Loucy (cell line): Measurements from ENCODE around the gene SLC25A4.
"Not testable (repeated sequence)": the region's sequence is repeated elsewhere in the genome, so short reads cannot be mapped to it uniquely, and the experiment has no call there.

Experiments used
- H2AFZ ChIP-seq: fragments of 200-600 bp; sonication (generic); 2 replicates; pipeline ENCODE4 v1.6.0; 2016; ENCODE audit warnings: antibody characterized with exemption, mild to moderate bottlenecking, low read length, moderate library complexity
- H3F3A ChIP-seq: fragments of 200-600 bp; 2 replicates; pipeline ENCODE4 v1.6.0; 2016; ENCODE audit warnings: antibody characterized with exemption, low read depth, mild to moderate bottlenecking
- H3K27me3 ChIP-seq: fragments of 200-600 bp; sonication (generic); 2 replicates; pipeline ENCODE4 v1.6.1; 2014; ENCODE audit warnings: low read length, mild to moderate bottlenecking; ENCODE audit not compliant: insufficient read depth, poor library complexity, severe bottlenecking
- H3K36me3 ChIP-seq: fragments of 200-600 bp; sonication (generic); 2 replicates; pipeline ENCODE4 v1.6.1; 2016; ENCODE audit warnings: low read length; ENCODE audit not compliant: insufficient read depth
- H3K4me1 ChIP-seq: fragments of 200-600 bp; sonication (generic); 2 replicates; pipeline ENCODE4 v1.5.1; 2014; ENCODE audit warnings: low read length, mild to moderate bottlenecking; ENCODE audit not compliant: insufficient read depth, poor library complexity, severe bottlenecking
- H3K4me2 ChIP-seq: fragments of 200-600 bp; sonication (generic); 2 replicates; pipeline ENCODE4 v1.6.0; 2014; ENCODE audit warnings: antibody characterized with exemption, low read length, low read depth, mild to moderate bottlenecking; ENCODE audit not compliant: poor library complexity, severe bottlenecking
- H3K4me3 ChIP-seq: fragments of 200-600 bp; sonication (generic); 2 replicates; pipeline ENCODE4 v1.5.1; 2014; ENCODE audit warnings: low read length, mild to moderate bottlenecking, mixed read lengths; ENCODE audit not compliant: poor library complexity, severe bottlenecking
- H3K79me2 ChIP-seq: fragments of 200-600 bp; sonication (generic); 2 replicates; pipeline ENCODE4 v1.6.1; 2014; ENCODE audit warnings: low read length; ENCODE audit not compliant: insufficient read depth
- H3K9ac ChIP-seq: fragments of 200-600 bp; sonication (generic); 2 replicates; pipeline ENCODE4 v1.6.0; 2014; ENCODE audit warnings: mild to moderate bottlenecking, low read depth, low read length, moderate library complexity; ENCODE audit not compliant: poor library complexity, severe bottlenecking
- H3K9me2 ChIP-seq: fragments of 200-600 bp; sonication (generic); replicated peaks from 2 replicates; pipeline ENCODE4 v1.6.1; 2016; ENCODE audit warnings: low read depth, low read length, mixed read lengths
- H3K9me3 ChIP-seq: fragments of 200-600 bp; sonication (generic); 2 replicates; pipeline ENCODE4 v1.6.1; 2014; ENCODE audit warnings: mild to moderate bottlenecking, antibody characterized with exemption, low read length, low read depth; ENCODE audit not compliant: insufficient read depth
- H4K20me1 ChIP-seq: fragments of 200-600 bp; sonication (generic); 2 replicates; pipeline ENCODE4 v1.6.0; 2014; ENCODE audit warnings: antibody characterized with exemption, low read length, mild to moderate bottlenecking; ENCODE audit not compliant: insufficient read depth, poor library complexity, severe bottlenecking
- EZH2phosphoT487 ChIP-seq: fragments of 200-600 bp; IDR thresholded peaks from 2 replicates; pipeline ENCODE4 v1.6.1; 2018; ENCODE audit warnings: antibody characterized with exemption, mild to moderate bottlenecking, moderate library complexity, borderline replicate concordance
- TF ChIP-seq, protein P1 (sequence below): fragments of 200-600 bp; sonication (generic); conservative IDR thresholded peaks from 2 replicates; pipeline ENCODE4 v1.5.1; 2014; ENCODE audit warnings: mild to moderate bottlenecking, antibody characterized with exemption, low read length

SLC25A4 gene

DNA sequence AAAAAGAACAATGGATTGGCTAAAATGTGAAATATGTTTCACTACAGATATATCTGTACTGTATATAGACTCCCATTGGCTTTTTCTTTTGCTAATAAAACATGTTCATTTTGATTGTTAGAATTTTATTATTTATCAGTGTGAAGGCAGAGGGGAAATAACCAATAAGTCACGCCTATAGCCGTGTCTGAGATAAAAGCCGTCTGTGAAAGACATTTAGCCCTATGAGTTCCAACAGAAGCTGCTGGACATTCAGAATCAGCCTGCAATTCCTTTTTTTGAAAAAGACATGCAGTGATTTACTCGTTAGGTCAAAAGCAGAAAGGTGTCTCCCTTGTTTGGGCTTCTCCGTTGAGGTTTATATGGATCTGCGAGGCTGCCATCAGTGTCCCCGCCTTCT is 24.2 kb upstream of the SLC25A4 start:
- Histone ChIP-seq H3K9me3 (no peaks in the 10 kb centered on the region), H2AFZ (no peak overlapping the region), H3K36me3 (no peaks in the 10 kb centered on the region), H3K4me2 (no peak overlapping the region), H3K79me2 (no peaks in the 10 kb centered on the region), H3F3A (no peaks in the 10 kb centered on the region), H3K4me3 (no peak overlapping the region), H4K20me1 (no peaks in the 10 kb centered on the region), H3K9ac (no peak overlapping the region), H3K27me3 (peaks cover 10% of the 10 kb centered on the region), H3K9me2 (no peaks in the 10 kb centered on the region), H3K4me1 (no peaks in the 10 kb centered on the region)
- TF ChIP-seq, protein P1, sequence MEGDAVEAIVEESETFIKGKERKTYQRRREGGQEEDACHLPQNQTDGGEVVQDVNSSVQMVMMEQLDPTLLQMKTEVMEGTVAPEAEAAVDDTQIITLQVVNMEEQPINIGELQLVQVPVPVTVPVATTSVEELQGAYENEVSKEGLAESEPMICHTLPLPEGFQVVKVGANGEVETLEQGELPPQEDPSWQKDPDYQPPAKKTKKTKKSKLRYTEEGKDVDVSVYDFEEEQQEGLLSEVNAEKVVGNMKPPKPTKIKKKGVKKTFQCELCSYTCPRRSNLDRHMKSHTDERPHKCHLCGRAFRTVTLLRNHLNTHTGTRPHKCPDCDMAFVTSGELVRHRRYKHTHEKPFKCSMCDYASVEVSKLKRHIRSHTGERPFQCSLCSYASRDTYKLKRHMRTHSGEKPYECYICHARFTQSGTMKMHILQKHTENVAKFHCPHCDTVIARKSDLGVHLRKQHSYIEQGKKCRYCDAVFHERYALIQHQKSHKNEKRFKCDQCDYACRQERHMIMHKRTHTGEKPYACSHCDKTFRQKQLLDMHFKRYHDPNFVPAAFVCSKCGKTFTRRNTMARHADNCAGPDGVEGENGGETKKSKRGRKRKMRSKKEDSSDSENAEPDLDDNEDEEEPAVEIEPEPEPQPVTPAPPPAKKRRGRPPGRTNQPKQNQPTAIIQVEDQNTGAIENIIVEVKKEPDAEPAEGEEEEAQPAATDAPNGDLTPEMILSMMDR, result no peak
- TF ChIP-seq EZH2phosphoT487, result no peak

DNA sequence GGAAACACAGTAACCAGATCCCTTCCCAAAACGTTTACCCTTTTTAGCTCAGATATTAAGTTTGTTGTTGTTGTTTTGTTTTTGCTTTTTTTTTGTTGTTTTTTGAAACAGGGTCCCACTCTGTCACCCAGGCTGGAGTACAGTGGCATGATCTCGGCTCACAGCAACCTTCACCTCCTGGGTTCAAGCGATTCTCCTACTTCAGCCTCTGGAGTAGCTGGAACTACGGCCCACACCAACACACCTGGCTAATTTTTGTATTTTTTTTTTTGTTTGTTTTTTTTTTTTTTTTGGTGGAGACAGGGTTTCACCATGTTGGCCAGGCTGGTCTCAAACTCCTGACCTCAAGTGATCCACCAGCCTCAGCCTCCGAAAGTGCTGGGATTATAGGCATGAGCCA is 23.6 kb upstream of the SLC25A4 start:
- peaks cover 10% of the 10 kb centered on the region for H3K27me3 ChIP-seq
- not testable (repeated sequence) for H3K79me2 ChIP-seq, H3K9ac ChIP-seq, H3F3A ChIP-seq, H3K36me3 ChIP-seq, H3K9me2 ChIP-seq, H3K4me3 ChIP-seq, H3K9me3 ChIP-seq, H3K4me1 ChIP-seq, H3K4me2 ChIP-seq, H2AFZ ChIP-seq, H4K20me1 ChIP-seq

DNA sequence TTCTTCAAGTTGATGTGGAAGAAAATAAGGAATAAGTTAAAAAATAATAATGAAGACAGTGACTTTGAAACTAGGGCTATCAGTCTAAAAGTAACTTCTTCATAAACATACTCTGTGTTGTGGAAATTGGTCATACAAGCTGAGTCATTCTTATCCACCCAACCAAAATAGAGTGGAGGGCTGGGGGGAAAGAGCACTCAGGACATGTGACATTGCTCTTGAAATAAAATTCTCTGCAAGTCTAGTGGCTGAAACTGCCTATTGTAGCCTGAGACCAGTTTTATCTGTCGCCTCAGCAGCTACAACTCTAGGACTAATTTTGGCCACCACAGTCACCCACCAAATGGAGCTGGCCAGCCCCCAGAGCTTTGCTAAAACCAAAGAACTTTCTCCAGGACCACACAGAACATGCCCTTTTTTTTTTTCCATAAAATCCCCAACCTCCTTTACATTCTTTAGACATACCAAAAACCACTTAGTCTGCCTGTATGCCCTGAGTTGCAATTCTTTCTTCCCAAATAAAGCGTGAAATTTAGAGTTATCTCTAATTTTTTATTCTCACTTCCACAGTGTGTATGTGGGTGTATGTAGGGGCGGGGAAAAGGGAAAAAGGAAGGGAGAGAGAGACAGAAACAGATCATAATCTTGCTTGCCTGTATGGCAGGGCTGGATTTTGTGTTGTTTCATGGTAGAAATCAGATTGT is 23.0 kb upstream of the SLC25A4 start:
- H3F3A ChIP-seq, result no peaks in the 10 kb centered on the region
- no peaks in the 10 kb centered on the region for H3K9me3 ChIP-seq
- H3K9me2 ChIP-seq, result no peaks in the 10 kb centered on the region
- H3K36me3 ChIP-seq, result no peaks in the 10 kb centered on the region
- H3K4me3 ChIP-seq, result no peak overlapping the region
- no peaks in the 10 kb centered on the region for H3K4me1 ChIP-seq
- no peaks in the 10 kb centered on the region for H4K20me1 ChIP-seq
- no peak overlapping the region for H3K9ac ChIP-seq
- H2AFZ ChIP-seq, result no peak overlapping the region
- H3K4me2 ChIP-seq, result no peak overlapping the region
- H3K27me3 ChIP-seq, result peaks cover 10% of the 10 kb centered on the region
- no peak for TF ChIP-seq EZH2phosphoT487
- TF ChIP-seq, protein P1, result no peak
- H3K79me2 ChIP-seq, result no peaks in the 10 kb centered on the region

DNA sequence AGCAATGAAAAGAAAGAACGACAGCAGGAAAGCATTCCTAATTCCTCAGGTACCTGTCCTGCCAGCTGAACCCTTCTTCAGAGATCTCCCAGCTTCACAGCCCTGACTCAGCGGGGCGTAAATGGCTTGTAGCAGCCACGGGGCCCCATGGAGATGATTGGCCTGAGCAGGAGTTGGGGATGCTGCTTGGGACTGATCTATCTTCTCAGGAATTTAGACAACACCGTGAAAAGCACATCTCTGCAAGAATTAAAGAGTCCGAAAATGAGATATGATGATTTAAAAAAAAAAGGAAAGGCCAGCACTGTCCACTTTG is 22.5 kb upstream of the SLC25A4 start:
- Histone ChIP-seq H2AFZ (no peak overlapping the region), H3K9me2 (no peaks in the 10 kb centered on the region), H3K4me1 (no peaks in the 10 kb centered on the region), H3K27me3 (peaks cover 10% of the 10 kb centered on the region), H3K4me3 (no peak overlapping the region), H3K4me2 (no peak overlapping the region), H3K36me3 (no peaks in the 10 kb centered on the region), H3K79me2 (no peaks in the 10 kb centered on the region), H3K9ac (no peak overlapping the region), H3F3A (no peaks in the 10 kb centered on the region), H3K9me3 (no peaks in the 10 kb centered on the region), H4K20me1 (no peaks in the 10 kb centered on the region)
- TF ChIP-seq, protein P1, result no peak
- no peak for TF ChIP-seq EZH2phosphoT487
